HG03571 (cell line): ENCODE results near the gene USPL1.
"Not testable (repeated sequence)": the region's sequence is repeated elsewhere in the genome, so short reads cannot be mapped to it uniquely, and the experiment has no call there.

Experiments used
- ATAC-seq: cut with Tn5 transposase; IDR thresholded peaks from one replicate; pipeline ENCODE4 v1.9.1; 2021; ENCODE audit not compliant: unreplicated experiment

USPL1 gene

DNA sequence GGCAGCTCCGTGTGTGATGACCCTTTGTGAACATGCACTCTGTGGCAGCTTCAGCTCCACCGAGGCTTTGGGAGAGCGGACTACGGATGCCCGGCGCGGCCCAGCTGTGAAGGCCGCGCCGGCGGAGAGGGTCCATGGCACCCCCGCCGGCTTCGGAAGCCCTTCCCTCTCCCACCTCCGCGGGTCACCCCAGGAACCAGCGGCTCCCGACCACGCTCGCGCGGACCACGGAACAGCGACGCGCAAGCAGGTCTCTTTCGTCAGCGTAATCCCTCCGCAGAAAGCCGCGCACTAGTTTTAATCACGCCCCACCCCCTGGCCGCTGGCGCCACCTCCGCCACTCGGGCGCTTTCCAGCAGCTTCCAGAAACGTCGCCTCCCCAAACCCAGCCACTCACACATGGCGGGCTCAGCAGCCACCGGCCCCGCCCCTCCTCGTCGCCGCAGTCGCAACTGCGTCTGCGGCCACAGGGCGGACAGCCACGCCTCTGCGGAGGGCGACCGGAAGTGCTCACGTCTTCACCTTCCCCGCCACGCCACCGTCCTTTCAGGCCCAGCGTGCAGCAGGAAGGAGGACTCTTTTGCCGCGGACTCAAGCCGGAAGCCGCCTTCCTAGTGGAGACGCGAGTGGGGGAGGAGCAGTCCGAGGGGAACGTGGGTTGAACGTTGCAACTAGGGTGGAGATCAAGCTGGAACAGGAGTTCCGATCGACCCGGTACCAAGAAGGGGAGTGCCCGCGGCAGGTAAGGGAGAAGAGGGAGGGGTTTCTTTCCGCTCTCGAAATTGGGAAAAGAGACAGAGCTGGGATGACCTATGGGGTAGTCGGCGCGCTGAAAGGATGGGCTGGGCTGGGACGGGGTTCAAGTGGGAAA, at the start of gene USPL1:
TSS of gene USPL1 (plus strand) at position 606 of the 871 bp plus-strand sequence. CDS start 3,221 bp downstream, outside the sequence.
- peak; percentile 83 for ATAC-seq

DNA sequence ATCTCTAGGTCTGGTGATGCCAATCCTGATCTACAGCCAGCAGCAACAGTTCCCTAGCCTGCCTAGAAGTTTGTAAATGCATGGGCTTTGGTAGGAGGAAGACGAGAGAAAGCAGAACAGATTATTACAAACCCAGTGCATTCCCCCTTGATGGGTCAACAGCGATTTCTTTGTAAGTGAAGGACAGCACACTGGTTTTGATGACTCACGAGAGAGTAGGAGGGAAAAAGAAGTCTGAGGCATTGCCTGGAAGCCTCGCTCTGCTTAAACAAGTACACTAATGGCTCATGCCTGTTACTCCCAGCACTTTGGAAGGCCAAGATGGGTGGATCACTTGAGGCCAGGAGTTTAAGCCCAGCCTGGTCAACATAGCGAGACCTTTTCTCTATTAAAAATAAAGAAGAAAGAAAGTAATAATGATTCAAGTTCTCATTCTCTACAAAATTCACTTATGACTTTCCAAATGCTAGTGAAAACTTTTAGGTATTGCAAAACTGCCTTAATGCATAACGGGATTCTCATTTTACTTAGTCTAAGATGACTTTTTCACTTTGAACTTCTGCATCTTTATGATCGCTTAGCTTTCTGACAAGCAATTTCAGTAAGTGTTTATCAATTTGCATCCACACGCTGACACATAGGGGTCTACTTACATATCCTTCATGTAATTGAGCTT, 47.7 kb upstream of the USPL1 start:
- no peak for ATAC-seq

DNA sequence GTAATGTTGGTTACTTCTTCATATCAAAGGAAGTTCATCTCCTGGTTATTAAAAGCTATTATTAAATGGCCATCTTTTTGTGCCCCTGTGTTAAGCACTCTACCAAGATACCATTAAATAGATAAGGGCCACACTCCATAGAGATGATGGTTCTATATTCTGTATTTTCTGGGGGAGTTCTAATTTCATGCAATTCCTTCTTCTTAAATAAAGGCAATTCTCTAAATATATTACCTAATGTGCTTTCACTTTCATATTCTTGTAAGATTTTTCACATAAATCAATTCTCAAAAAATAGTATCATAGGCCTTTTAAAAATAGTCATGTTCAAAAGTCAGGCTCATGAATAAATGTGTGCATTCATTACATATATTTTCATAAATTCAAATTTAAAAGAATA, 47.0 kb upstream of the USPL1 start:
- no peak for ATAC-seq

DNA sequence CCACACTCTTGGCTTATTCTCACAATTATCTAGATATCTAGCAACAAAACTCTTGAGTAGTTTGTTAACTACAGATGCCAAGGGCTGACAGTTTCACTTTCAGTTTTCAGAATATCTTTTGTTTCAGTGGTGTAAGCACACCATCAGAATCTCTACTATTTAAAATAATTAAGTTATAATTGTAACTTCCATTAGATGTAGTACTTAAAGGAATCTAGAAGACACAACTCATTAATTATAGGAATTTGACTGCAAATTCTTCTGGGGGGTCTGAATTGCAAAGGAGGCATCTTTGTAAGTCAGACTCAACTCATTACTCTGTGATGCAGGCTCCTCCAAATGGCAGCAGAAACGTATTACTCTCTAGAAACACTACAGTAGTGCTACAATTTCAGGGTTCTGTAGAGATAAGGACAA, 44.9 kb upstream of the USPL1 start:
- no peak for ATAC-seq

DNA sequence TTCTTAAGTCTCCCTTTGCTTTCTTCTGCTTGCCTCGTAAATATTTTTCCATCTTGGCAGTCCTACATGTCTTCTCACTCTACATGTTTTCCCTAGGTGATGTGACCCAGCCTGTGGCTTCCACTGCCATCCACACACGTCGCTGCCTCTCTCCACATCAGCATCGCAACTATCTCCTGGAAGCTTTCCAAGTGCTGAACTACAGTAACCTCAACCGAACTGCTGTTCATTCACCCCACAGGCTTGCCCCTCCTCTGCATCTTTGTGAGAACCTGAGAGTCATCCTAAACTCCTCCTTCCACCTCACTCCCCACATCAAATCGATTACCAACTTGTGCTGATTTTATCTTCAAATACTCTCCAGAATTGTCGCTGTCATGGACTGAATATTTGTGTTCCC, 41.2 kb upstream of the USPL1 start:
- no peak for ATAC-seq

DNA sequence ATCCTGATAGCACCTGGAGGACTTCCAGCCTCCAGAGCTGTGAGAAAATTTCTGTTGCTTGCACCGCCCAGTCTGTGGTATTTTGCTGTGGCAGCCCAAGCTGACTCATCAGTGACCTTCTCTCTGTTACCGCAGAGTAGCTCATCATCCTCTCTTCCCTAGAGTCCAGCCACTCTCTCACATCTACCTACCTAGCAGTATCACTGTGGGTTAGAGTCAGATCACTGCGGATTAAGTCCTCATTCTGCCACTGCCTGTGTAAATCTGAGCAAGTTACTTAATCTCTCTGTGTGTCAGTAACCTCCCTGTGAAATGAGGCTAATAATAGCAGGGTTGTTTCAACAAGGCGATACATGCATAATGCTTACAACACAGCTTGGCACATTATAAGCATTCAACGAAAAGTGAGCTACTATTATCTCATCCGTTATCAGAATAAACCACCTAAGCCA, 40.3 kb upstream of the USPL1 start:
- ATAC-seq = peak; percentile 79

DNA sequence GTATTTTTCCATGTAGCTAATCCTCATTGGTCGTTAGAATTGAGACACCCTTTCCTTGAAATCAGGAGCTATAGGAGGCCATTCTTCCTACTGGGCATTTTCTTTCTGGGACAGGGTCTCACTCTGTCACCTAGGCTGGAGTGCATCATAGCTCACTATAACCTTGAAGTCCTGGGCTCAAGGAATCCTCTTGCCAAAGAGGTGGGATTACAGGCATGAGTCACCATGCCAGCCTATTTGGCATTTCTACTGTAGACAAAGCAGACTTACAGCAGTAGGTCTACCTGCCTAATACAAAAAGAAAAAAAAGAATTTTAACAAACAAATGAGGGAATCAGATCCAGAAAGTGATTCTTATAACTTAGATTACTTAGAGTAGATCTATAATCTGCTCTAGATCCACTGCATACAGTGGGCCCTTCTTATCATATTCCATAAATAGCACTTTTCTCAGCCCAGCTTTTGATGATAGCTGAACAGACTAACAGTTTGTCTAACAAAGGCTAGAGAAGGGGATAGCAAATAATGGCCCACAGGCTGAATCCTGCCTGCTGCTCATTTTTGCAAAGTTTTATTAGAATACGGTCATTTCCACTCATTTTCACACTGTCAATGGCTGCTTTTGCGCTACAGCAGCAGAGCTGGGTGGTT, 36.7 kb upstream of the USPL1 start:
- ATAC-seq = no peak

DNA sequence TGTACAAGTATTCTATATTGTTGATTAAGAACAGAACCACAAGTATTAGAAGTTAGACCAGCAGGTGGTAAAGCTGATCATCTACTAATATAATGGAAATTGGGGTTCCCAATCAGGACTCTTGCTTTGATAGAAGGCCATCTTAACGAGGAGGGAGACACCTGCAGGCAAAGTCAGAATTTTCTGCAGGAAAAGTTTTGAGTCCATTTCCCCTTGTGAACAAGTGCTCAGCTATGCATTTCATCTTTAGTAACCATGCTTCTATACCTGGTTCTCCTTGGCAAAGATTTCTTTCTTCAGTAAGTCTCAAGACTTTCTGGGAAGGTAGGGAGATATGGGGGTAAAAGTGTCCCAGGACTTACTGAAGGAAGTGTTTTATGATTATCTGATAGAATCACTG, 36.1 kb upstream of the USPL1 start:
- no peak for ATAC-seq

DNA sequence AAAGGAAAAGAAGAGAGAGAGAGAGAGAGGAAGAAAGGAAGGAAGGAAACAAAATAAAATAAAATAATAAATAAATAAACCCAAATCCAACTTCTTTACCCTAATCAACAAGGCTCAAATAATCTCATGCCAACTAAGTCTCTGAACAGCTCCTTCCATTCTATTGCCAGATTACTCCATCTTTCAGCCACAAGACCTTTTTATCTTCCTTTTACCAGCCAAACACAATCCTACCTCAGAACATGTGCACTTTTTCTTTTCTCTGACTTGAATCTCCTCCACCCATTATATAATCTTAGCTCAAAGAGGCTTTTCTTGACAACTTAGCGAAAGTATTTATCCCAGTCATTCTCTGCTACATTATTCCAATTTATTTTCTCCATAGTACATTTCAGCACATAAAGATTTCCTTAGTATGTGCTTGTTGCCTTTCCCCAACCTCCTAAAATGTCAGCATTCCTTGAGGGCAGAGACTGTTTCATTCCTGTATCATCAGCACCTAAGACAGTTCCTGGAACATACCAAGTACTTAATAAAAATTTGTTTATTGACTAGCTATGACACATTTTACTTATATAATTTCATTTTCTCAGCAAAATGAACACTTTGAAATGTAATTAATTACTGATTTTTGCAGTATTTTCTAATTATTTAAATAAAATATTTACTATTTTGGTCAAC, 33.5 kb upstream of the USPL1 start:
- no peak for ATAC-seq

DNA sequence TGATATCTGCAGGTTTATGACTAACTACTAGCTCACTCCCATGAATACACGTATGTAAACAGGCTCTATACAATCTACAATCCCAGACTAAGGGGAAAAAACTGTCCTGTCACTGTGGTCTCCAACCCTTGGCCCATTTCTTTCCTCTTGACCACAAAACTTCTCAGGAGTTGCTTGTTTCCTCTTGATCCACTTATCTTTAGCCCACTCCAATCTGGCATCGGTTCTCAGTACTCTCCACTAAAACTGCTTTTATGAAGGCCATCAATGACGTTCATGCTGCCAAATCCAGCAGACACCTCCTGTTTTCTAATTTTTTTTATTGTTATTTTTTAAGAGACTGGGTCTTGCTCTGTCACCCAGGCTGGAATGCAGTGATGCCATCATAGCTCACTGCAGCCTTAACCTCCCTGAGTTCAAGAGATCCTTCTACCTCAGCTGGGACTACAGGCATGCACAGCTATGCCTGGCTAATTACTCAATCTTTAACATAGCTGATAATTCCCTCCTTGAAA, 31.9 kb upstream of the USPL1 start:
- ATAC-seq = no peak

DNA sequence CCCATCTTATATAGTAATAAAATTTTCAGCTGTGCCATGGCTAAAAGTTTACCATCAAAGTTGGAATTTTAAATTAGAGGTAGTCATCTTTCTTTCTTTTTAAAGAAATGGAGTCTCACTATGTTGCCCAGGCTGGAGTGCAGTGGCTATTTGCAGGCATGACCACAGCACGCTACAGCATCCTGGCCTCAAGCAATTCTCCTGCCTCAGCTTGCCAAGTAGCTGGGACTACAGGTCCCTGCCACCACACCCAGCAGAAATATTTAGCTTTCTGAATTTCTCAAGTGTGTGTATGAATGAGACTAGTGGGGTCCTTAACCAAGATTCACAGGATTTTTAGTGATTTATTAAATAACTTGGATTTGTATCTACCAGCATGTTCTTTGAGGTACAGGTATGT, 30.5 kb upstream of the USPL1 start:
- no peak for ATAC-seq

DNA sequence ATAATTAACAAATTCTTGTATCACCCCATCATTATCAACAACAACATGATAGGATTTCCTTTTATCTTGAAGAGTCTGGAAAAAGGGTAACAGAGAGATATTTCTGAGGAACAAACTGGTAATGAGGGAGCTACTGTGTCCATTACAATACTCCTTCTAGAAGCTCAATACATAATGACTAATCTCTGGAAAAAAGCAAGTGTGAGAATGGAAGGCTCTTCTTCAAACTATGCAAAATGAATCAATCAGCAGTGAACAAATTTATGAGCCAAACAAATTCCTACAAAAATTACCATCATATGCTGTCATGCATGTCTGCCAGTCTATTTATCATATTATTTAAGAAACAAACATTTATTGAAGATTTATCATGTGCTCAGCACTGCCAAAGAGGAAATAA, 30.0 kb upstream of the USPL1 start:
- ATAC-seq = no peak

DNA sequence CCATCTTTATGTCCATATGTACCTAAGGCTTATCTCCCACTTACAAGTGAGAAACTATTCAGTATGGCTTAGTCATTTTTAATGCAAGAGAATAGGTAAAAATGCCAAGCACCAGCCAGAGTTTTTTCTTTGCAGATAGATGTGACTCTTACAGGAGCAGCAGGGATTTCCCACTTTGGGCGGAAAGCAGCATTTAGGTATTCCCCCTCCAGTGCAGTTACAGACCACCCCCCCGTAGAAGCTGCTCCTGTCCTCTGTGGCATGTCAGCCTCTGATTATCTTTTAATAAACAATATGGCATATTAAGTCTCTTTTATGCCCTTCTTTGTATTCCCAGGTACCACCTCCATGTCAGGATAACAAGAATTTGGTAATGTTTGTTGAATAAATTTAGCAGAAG, 24.7 kb upstream of the USPL1 start:
- ATAC-seq = no peak

DNA sequence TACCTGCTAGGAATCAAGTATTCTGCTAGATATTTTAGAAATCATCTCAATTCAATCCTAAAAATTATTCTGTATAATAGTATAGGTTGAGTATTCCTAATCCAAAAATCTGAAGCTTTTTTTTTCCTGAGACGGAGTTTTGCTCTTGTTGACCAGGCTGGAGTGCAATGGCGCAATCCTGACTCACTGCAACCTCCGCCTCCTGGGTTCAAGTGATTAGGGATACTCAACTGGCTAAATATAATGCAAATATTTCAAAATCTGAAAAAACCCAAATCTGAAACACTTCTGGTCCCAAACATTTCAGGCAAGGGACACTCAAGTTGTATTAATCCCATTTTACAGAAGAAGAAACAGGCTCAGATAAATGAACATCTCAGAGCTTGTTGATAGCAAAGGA, 17.2 kb upstream of the USPL1 start:
- no peak for ATAC-seq

DNA sequence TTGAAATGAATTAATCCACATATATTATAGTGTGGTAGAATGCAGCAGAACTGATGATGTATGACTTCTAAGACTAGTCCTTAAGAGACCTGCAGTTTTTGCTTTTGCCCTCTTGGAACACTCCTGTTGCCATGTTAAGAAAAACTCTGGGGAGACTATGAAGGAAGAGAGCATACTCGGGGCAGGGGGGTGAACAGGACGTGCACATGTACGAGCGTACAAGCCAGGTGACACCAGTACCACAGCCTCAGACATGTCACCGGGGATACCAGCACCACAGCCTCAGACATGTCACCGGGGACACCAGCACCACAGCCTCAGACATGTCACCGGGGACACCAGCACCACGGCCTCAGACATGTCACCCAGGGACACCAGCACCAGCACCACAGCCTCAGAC, 15.9 kb upstream of the USPL1 start:
- no peak for ATAC-seq

DNA sequence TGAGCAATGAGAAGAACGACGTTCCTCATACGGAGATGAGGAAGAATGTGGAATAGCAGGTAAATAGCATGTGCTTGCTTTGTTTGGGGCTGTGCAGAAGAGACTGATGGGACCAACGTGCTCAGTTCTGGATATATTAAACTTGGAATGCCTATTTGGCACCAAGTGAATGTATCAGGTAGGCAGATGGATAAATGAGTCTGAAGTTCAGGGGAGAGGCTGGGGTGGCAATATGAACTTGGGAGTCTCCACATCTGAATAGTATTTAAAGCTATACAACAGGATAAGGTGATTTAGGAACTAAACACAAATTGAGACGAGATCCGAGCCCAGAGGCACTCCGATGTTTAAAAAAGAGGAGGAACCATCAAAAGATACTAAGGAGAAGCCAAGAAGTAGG, 12.7 kb upstream of the USPL1 start:
- ATAC-seq = no peak

DNA sequence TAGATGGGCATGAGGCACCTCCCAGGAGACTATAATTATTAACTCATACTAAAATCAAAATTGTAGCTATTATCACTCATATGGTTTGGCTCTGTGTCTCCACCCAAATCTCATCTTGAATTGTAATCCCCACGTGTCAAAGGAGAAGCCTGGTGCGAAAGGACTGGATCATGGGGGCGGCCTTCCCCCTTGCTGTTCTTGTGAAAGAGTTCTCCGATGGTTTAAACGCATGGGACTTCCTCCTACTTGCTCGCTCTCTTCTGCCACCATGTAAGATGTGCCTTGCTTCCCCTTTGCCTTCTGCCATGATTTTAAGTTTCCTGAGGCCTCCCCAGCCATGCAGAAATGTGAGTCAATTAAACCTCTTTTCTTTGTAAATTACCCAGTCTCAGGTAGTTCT, 10.5 kb upstream of the USPL1 start:
- not testable (repeated sequence) for ATAC-seq

DNA sequence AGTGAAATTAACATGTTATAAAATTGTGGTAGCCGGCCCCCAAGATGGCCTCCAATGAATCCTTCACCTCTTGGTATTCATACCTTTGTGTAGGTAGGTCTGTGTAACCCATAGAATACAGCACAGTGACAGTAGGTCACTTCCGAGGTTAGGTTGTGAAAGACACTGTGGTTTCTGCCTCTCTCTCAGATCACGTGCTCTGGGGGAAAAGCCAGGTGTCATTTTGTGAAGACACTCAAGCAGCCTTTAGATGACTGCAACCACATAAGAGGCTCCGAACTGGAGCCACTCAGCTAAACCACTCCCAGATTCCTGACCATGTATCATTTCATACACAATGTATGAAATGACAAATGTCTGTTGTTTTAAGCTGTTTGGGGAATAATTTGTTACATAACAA, 9.8 kb upstream of the USPL1 start:
- ATAC-seq = peak; percentile 88

DNA sequence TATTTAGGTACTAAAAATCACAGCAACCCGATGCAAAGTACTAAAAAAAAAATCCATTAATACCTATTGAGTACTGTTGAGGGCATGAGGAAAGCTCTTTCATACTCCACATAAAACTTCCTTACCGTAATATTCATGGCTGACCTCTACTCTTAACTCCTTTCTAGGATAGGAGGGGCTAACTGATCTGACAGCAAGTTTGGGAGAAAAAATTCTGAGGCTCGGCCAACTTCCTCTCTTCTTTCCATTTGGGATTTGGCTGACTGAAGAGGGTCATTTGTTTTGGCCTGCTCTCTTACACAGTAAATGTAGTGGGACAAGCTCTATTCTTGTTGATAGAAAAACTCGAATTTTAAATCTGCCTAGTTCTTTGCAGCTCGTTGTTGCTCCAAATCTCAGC, 9.4 kb upstream of the USPL1 start:
- ATAC-seq = no peak

DNA sequence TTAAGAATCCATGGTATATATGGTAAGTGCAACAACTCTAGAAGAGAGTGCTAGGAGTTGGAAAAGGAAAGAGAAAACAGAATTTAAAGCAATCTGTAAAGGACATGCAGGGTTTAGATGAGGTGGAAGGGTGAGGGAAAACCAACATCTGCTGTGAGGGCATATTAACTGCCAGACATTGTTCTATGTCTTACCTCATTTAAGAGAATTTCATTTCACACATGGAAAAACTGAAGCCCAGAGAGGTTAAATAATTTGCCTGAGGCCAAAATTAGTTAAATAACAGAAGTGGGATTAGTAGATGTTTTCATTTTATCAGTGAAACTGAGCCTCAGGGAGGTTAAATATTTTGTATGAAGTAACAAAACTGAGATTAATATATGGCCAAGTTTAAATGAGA, 7.4 kb upstream of the USPL1 start:
- no peak for ATAC-seq

DNA sequence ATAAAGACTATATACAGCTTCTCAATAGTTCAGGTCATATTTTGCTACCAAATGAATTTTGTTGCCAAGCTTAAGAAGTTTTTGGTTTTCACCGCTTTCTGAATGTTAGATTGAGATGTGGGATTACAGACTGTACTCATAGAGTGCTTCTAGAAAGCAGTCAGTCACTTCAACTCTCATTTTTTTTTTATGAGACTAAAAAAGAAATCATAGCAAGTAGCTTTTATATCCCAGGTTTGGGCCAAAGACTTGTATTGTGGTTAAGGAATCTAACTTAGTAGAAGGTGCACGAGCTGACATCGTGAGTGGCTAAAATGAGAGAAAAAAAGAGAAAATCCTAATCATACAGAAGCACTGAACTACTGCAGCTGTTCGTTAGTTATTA, 2.2 kb upstream of the USPL1 start:
- ATAC-seq = no peak
